ENCODE results near the gene LRIT1. TPM values are rescaled to one million over a fixed set of nuclear protein-coding genes. Genes with fewer than 3 reads are reported as not detected.

Gene LRIT1
- total and polyA plus RNA-seq, 2 donors (not counting 3 experiments of a cell fraction or from before 2014, with no cell fraction given): not detected

GRCh38 chr10:84196083-84196482 is 45.3 kb downstream of the LRIT1 start:
- Histone ChIP-seq H3K36me3 (ENCODE audit: control insufficient read depth in 2 of 2, extremely low read depth in 1 of 2, insufficient read depth in 2 of 2, low read length in 2 of 2) (no peaks in the 10 kb centered on the region), H3K4me3 (replicated peaks in 1 of 3; ENCODE audit: insufficient read depth in 1 of 3, low read depth in 1 of 3, low read length in 3 of 3) (no peak overlapping the region), H3K27me3 (ENCODE audit: control insufficient read depth in 2 of 2, insufficient read depth in 2 of 2, low read length in 2 of 2) (peaks cover 31% of the 10 kb centered on the region in 2 experiments), H3K9me3 (replicated peaks; ENCODE audit: control insufficient read depth, insufficient read depth, low read length) (no peaks in the 10 kb centered on the region), H3K9ac (replicated peaks; ENCODE audit: extremely low read depth, insufficient read depth, low read length) (no peak overlapping the region), H3K27ac (ENCODE audit: insufficient read depth, low read depth, low read length) (no peak overlapping the region), H3K79me2 (ENCODE audit: control insufficient read depth, insufficient read depth, low read length) (no peaks in the 10 kb centered on the region), H3K4me1 (ENCODE audit: control insufficient read depth, extremely low read depth, insufficient read depth, low read length) (no peaks in the 10 kb centered on the region), H3K9me1 (replicated peaks; ENCODE audit: control insufficient read depth, extremely low read depth, insufficient read depth, low read length) (no peaks in the 10 kb centered on the region), H3K4me2 (ENCODE audit: insufficient read depth, low read length) (no peak overlapping the region), H2AFZ (ENCODE audit: low read depth, low read length) (no peak overlapping the region), H4K20me1 (replicated peaks; ENCODE audit: control insufficient read depth, extremely low read depth, insufficient read depth, low read length) (no peaks in the 10 kb centered on the region)
- ChIA-PET CTCF (interaction anchor here (1.1 kb wide), 1 partner anchor 21 kb away, joined by 3 read pairs; no protein-coding TSS in a partner anchor), POLR2A (no interaction called here)
- no TSS peak for BruUV-seq (replicated peaks)
- no peak for TF ChIP-seq POLR2A (IDR thresholded peaks at IDR 0.05; ENCODE audit: low read depth, low read length)
- TF ChIP-seq MYC (IDR thresholded peaks at IDR 0.05; ENCODE audit: low read depth, low read length): no peak
- TF ChIP-seq FOS (IDR thresholded peaks at IDR 0.05; ENCODE audit: borderline replicate concordance, insufficient read depth, low read length): no peak
- TF ChIP-seq MAX (IDR thresholded peaks at IDR 0.05; ENCODE audit: insufficient read depth, insufficient read length): no peak
- no peak for TF ChIP-seq GATA2 (IDR thresholded peaks at IDR 0.05; ENCODE audit: insufficient read depth, insufficient read length, low read depth, low read length)
- TF ChIP-seq POLR2AphosphoS5 (IDR thresholded peaks at IDR 0.05; ENCODE audit: insufficient read depth, low read depth, low read length): no peak
- TF ChIP-seq EZH2 (IDR thresholded peaks at IDR 0.05; ENCODE audit: borderline replicate concordance, low read depth, low read length, severe bottlenecking): no peak
- no peak for TF ChIP-seq JUN (IDR thresholded peaks at IDR 0.05; ENCODE audit: borderline replicate concordance, insufficient read depth, insufficient read length, low read depth)
- no peak for TF ChIP-seq CTCF (IDR thresholded peaks at IDR 0.05; ENCODE audit: extremely low read depth in 1 of 2, insufficient read depth in 1 of 2, low read depth in 1 of 2, low read length in 2 of 2)
- no peak for FAIRE-seq
- dilution Hi-C loops (cut with MboI; ENCODE audit: extremely low pct_ligation_motif_present, low sequenced_read_pairs) (no loop called here), intact Hi-C loops (cut with micrococcal nuclease) (no loop called here)
- no peak for DNase-seq (ENCODE audit: low read depth, low spot score)
